ENCODE data around the gene TMEM106C. TPM values are rescaled to one million over a fixed set of nuclear protein-coding genes. Genes with fewer than 3 reads are reported as not detected.

Gene TMEM106C
- total RNA-seq, result 10 to 100 TPM; 19.1 to 26.2 (median 22.5) TPM
- 40.7 TPM for total RNA-seq (2013)

DNA sequence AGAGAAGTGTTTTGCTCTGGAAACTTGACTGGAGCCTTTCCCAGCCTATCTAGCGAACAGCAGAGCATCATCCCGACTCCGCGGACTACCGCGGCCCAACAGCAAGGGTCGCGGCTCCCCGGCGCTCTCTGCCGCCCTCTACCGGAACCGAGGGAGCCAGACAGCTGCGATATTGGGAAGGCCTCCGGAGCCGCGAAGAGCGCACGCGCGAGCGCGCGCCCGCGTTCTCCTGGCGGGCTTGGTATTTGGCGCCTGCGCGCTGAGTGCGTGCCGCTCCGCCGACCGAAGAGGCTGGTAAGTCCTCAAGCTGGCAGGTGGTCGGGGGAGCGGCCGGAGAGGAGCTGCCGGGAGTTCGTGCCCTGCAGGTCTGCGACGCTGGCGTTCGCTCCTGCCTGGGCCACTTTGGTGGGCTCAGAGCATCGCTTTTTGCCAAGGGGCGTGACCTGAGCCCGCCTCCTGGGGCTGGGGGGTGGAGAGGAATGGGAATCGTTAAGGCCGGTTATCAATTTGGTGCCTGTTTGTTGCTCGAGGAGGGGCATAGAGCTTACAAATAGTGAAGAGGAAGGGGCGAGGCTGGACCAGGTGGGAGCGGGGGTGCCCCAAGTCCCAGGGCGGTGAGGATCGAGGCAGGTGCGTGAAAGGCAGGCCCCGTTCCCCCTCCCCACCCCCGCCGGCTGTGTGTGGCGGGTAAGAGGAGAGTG, at the start of gene TMEM106C:
Gene TMEM106C (plus strand): TSS at position 257 of the 701 bp plus-strand sequence. CDS start 641 bp downstream, outside the sequence.
- peak within 1 kb of the TSS; percentile 99 for H3K4me3 ChIP-seq (ENCODE audit: low read length)
- peak; percentile 98 to 99 (median 99) for ATAC-seq
- Mint-ChIP-seq H3K4me3 (peak within 1 kb of the TSS; percentile 98), H3K27ac (peak within 1 kb of the TSS; percentile 83 to 98), H3K4me1 (peaks cover 23 to 41% of the 10 kb centered on the region in 2 donors), H3K36me3 (no peaks in the 10 kb centered on the region), H3K27me3 (ENCODE audit: low read depth in 2 of 2) (peaks cover 0 to 12% of the 10 kb centered on the region in 2 donors), H3K9me3 (no peaks in the 10 kb centered on the region)
- H3K27me3 ChIP-seq (ENCODE audit: control insufficient read depth, insufficient read depth, low read length), result no peaks in the 10 kb centered on the region
- no peaks in the 10 kb centered on the region for H3K9me3 ChIP-seq (ENCODE audit: control insufficient read depth, insufficient read depth, low read length)
- H3K36me3 ChIP-seq (ENCODE audit: control insufficient read depth, insufficient read depth, low read length), result peaks cover 3% of the 10 kb centered on the region
- peak; percentile 94 for TF ChIP-seq CTCF (IDR thresholded peaks at IDR 0.05)
- intact Hi-C loops (cut with micrococcal nuclease), result loop anchor here (1.0 to 5.0 kb wide), 2 partner anchors 58 to 246 kb away; no protein-coding TSS in a partner anchor
- under 1% methylated on average over 52 of the region's 59 CpGs for WGBS (ENCODE audit: insufficient coverage)
- DNase-seq, result peak; percentile 90 to 98
- peaks cover 14% of the 10 kb centered on the region for H3K4me1 ChIP-seq (ENCODE audit: control insufficient read depth, insufficient read depth, low read length)
- H3K27ac ChIP-seq (ENCODE audit: low read length), result peak within 1 kb of the TSS; percentile 34

- H3K36me3 Mint-ChIP-seq, result no peaks in the 10 kb centered on the region
- no peaks in the 10 kb centered on the region for H3K27me3 ChIP-seq (ENCODE audit: control insufficient read depth, insufficient read depth, low read length)
- ATAC-seq, result no peak
- no peak overlapping the region for H3K27ac ChIP-seq (ENCODE audit: low read length)
- no peaks in the 10 kb centered on the region for H3K9me3 Mint-ChIP-seq
- no peak overlapping the region for H3K27ac Mint-ChIP-seq
- no peak overlapping the region for H3K4me3 Mint-ChIP-seq
- WGBS (ENCODE audit: insufficient coverage), result 90% methylated on average over 6 of the region's 6 CpGs
- no peaks in the 10 kb centered on the region for H3K4me1 ChIP-seq (ENCODE audit: control insufficient read depth, insufficient read depth, low read length)
- H3K27me3 Mint-ChIP-seq (ENCODE audit: low read depth in 2 of 2), result peaks cover 15 to 53% of the 10 kb centered on the region in 2 donors
- H3K36me3 ChIP-seq (ENCODE audit: control insufficient read depth, insufficient read depth, low read length), result no peaks in the 10 kb centered on the region
- intact Hi-C loops (cut with micrococcal nuclease), result no loop called here
- no peak overlapping the region for H3K4me3 ChIP-seq (ENCODE audit: low read length)
- no peaks in the 10 kb centered on the region for H3K4me1 Mint-ChIP-seq
- no peaks in the 10 kb centered on the region for H3K9me3 ChIP-seq (ENCODE audit: control insufficient read depth, insufficient read depth, low read length)
- TF ChIP-seq CTCF (IDR thresholded peaks at IDR 0.05), result no peak
- DNase-seq, result no peak
These were observed 42.5 kb upstream of the TMEM106C start for GRCh38 chr12:47920913-47921312.

DNA sequence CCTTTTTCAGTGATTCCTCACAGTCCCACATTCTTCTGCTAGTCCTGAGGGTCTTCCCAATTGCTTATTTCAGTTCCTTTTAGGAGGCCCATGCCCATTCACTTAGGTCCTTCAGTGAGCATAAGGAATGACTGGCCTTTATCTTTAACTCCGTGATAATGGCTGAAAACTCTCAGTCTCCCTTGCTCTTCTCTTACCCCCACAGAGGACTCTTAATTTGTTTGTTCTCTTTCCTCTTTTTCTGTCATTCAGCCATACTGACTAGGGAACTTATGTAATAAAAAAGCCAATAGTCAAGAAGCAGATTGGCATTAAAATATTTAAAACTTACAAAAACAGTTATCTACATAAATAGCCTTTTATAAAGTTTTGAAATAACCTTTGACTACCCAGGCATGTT, 41.5 kb upstream of the TMEM106C start:
- H3K27me3 ChIP-seq (ENCODE audit: control insufficient read depth, insufficient read depth, low read length), result no peaks in the 10 kb centered on the region
- no peak for TF ChIP-seq CTCF (IDR thresholded peaks at IDR 0.05)
- ATAC-seq, result no peak
- WGBS (ENCODE audit: insufficient coverage), result 100% methylated on average over 1 of the region's 1 CpG
- Mint-ChIP-seq H3K27ac (no peak overlapping the region), H3K4me1 (no peaks in the 10 kb centered on the region), H3K4me3 (no peak overlapping the region), H3K9me3 (no peaks in the 10 kb centered on the region), H3K27me3 (ENCODE audit: low read depth in 2 of 2) (peaks cover 15 to 53% of the 10 kb centered on the region in 2 donors), H3K36me3 (no peaks in the 10 kb centered on the region)
- DNase-seq, result no peak
- H3K27ac ChIP-seq (ENCODE audit: low read length), result no peak overlapping the region
- H3K36me3 ChIP-seq (ENCODE audit: control insufficient read depth, insufficient read depth, low read length), result no peaks in the 10 kb centered on the region
- H3K4me3 ChIP-seq (ENCODE audit: low read length), result no peak overlapping the region
- no peaks in the 10 kb centered on the region for H3K9me3 ChIP-seq (ENCODE audit: control insufficient read depth, insufficient read depth, low read length)
- no peaks in the 10 kb centered on the region for H3K4me1 ChIP-seq (ENCODE audit: control insufficient read depth, insufficient read depth, low read length)
- intact Hi-C loops (cut with micrococcal nuclease), result no loop called here
